Thyroid gland (tissue), 4 donors: ENCODE results near the gene SETDB2.

Experiments used
- CTCF ChIP-seq, 6 experiments: fragments of 200-600 bp in 3 of 6; fragments of 450-650 bp in 3 of 6; sonication (generic) in 3 of 6; IDR thresholded peaks; one replicate each; pipeline ENCODE4 v1.5.1; 2016 to 2019; ENCODE audit warnings: antibody characterized with exemption in 6 of 6, mild to moderate bottlenecking in 2 of 6, inconsistent platforms in 1 of 6, moderate library complexity in 1 of 6
- POLR2A ChIP-seq, 2 donors: fragments of 450-650 bp; IDR thresholded peaks; one replicate each; pipeline ENCODE4 v1.6.1; 2017; ENCODE audit warnings: antibody characterized with exemption in 2 of 2, mild to moderate bottlenecking in 2 of 2, moderate library complexity in 1 of 2

GRCh38 chr13:49452725-49453457, 8.8 kb downstream of the SETDB2 start:
- no peak for TF ChIP-seq POLR2A (IDR thresholded peaks at IDR 0.05)
- no peak for TF ChIP-seq CTCF (IDR thresholded peaks at IDR 0.05)
